Stimulated activated CD8-positive, alpha-beta memory T cell treated with anti-CD3 and anti-CD28 coated beads, Interleukin-15, amount 100 ng/mL, for 4 hours (primary cell): ENCODE data around the gene SLC35F3.

Source experiments
- DNase-seq, 2 donors: peaks; one replicate each; pipeline ENCODE4 v3.0.0-alpha.2; 2020; ENCODE audit warnings: low read depth in 2 of 2

The SLC35F3 gene

GRCh38 chr1:234219711-234220110 is 315.2 kb downstream of the SLC35F3 start:
- no peak for DNase-seq

GRCh38 chr1:234221601-234222000 is 317.1 kb downstream of the SLC35F3 start:
- no peak for DNase-seq

- no peak for DNase-seq
These were observed 318.2 kb downstream of the SLC35F3 start for GRCh38 chr1:234222561-234223280.

- DNase-seq, result no peak
These were observed 321.8 kb downstream of the SLC35F3 start for GRCh38 chr1:234226113-234226818.

- no peak for DNase-seq
These were observed 322.3 kb downstream of the SLC35F3 start for GRCh38 chr1:234226819-234227165.

- DNase-seq, result no peak
These were observed 325.3 kb downstream of the SLC35F3 start for GRCh38 chr1:234229581-234230387.

GRCh38 chr1:234230414-234230862 is 326.0 kb downstream of the SLC35F3 start:
- DNase-seq, result no peak

- DNase-seq, result no peak
These were observed 326.8 kb downstream of the SLC35F3 start for GRCh38 chr1:234231061-234231892.

GRCh38 chr1:234231893-234232276 is 327.4 kb downstream of the SLC35F3 start:
- no peak for DNase-seq

- DNase-seq, result no peak
These were observed 329.7 kb downstream of the SLC35F3 start for GRCh38 chr1:234234199-234234598.

GRCh38 chr1:234235434-234235881 is 331.0 kb downstream of the SLC35F3 start:
- no peak for DNase-seq

- DNase-seq, result no peak
These were observed 332.9 kb downstream of the SLC35F3 start for GRCh38 chr1:234237393-234237792.

- no peak for DNase-seq
These were observed 333.6 kb downstream of the SLC35F3 start for GRCh38 chr1:234238060-234238459.

- DNase-seq, result no peak
These were observed 335.0 kb downstream of the SLC35F3 start for GRCh38 chr1:234239515-234239914.

- no peak for DNase-seq
These were observed 335.5 kb downstream of the SLC35F3 start for GRCh38 chr1:234239936-234240335.

GRCh38 chr1:234240680-234241079 is 336.2 kb downstream of the SLC35F3 start:
- DNase-seq, result no peak

GRCh38 chr1:234241941-234242490 is 337.5 kb downstream of the SLC35F3 start:
- no peak for DNase-seq

- DNase-seq, result no peak
These were observed 339.2 kb downstream of the SLC35F3 start for GRCh38 chr1:234243521-234244260.

GRCh38 chr1:234244482-234244881 is 340.0 kb downstream of the SLC35F3 start:
- DNase-seq, result no peak

- no peak for DNase-seq
These were observed 342.2 kb downstream of the SLC35F3 start for GRCh38 chr1:234246638-234247116.
